Measurements from ENCODE around the gene DAPK2.

The DAPK2 gene

GRCh38 chr15:64034519-64034918, 11.8 kb downstream of the DAPK2 start:
- TF ChIP-seq NFIC (IDR thresholded peaks at IDR 0.05), result no peak
- no peak for TF ChIP-seq EGR1 (IDR thresholded peaks at IDR 0.05)
- no peak for TF ChIP-seq TCF12 (IDR thresholded peaks at IDR 0.05; ENCODE audit: low read depth)
- TF ChIP-seq ZBTB7A (IDR thresholded peaks at IDR 0.05; ENCODE audit: low read depth), result no peak

- TF ChIP-seq FOXM1 (IDR thresholded peaks at IDR 0.05; ENCODE audit: borderline replicate concordance, low read depth), result no peak
These were observed 14.0 kb downstream of the DAPK2 start for GRCh38 chr15:64032329-64032728.

DNA sequence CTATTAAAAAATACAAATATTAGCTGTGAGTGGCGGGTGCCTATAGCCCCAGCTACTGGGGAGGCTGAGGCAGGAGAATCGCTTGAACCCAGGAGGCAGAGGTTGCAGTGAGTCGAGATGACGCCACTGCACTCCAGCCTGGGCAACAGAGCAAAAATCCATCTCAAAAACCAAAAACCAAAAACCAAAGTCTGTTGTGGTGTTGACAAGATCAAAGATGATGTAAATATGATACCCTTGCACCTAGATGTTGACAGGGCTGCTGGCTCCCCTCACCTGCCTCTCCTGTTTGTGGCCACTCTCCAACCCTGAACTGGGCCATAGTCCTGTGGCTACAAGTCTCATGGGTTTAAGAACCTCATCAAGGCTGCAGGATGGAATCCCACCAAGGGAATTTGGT, 16.2 kb downstream of the DAPK2 start:
- TF ChIP-seq ZBTB7A (IDR thresholded peaks at IDR 0.05; ENCODE audit: low read depth) (no peak), MAX (IDR thresholded peaks at IDR 0.05) (no peak), TCF12 (IDR thresholded peaks at IDR 0.05; ENCODE audit: low read depth) (no peak), TAF1 (IDR thresholded peaks at IDR 0.05; ENCODE audit: low read depth) (no peak), FOXM1 (IDR thresholded peaks at IDR 0.05; ENCODE audit: borderline replicate concordance, low read depth) (no peak), EGR1 (IDR thresholded peaks at IDR 0.05) (no peak)

- TF ChIP-seq USF1 (IDR thresholded peaks at IDR 0.05) (no peak), RAD21 (IDR thresholded peaks at IDR 0.05; ENCODE audit: low read depth) (no peak), CEBPB (IDR thresholded peaks at IDR 0.05) (no peak), MAX (IDR thresholded peaks at IDR 0.05) (no peak), EP300 (IDR thresholded peaks at IDR 0.05; ENCODE audit: borderline replicate concordance) (no peak), ZBTB7A (IDR thresholded peaks at IDR 0.05; ENCODE audit: low read depth) (no peak), TCF12 (IDR thresholded peaks at IDR 0.05; ENCODE audit: low read depth) (no peak), NFIC (IDR thresholded peaks at IDR 0.05) (no peak), YY1 (IDR thresholded peaks at IDR 0.05; ENCODE audit: low read depth) (no peak), FOXM1 (IDR thresholded peaks at IDR 0.05; ENCODE audit: borderline replicate concordance, low read depth) (no peak), TAF1 (IDR thresholded peaks at IDR 0.05; ENCODE audit: low read depth) (no peak), TEAD4 (IDR thresholded peaks at IDR 0.05) (no peak), CREB1 (IDR thresholded peaks at IDR 0.05; ENCODE audit: low read depth) (no peak), EGR1 (IDR thresholded peaks at IDR 0.05) (no peak)
- TF ChIP-seq, protein P1, sequence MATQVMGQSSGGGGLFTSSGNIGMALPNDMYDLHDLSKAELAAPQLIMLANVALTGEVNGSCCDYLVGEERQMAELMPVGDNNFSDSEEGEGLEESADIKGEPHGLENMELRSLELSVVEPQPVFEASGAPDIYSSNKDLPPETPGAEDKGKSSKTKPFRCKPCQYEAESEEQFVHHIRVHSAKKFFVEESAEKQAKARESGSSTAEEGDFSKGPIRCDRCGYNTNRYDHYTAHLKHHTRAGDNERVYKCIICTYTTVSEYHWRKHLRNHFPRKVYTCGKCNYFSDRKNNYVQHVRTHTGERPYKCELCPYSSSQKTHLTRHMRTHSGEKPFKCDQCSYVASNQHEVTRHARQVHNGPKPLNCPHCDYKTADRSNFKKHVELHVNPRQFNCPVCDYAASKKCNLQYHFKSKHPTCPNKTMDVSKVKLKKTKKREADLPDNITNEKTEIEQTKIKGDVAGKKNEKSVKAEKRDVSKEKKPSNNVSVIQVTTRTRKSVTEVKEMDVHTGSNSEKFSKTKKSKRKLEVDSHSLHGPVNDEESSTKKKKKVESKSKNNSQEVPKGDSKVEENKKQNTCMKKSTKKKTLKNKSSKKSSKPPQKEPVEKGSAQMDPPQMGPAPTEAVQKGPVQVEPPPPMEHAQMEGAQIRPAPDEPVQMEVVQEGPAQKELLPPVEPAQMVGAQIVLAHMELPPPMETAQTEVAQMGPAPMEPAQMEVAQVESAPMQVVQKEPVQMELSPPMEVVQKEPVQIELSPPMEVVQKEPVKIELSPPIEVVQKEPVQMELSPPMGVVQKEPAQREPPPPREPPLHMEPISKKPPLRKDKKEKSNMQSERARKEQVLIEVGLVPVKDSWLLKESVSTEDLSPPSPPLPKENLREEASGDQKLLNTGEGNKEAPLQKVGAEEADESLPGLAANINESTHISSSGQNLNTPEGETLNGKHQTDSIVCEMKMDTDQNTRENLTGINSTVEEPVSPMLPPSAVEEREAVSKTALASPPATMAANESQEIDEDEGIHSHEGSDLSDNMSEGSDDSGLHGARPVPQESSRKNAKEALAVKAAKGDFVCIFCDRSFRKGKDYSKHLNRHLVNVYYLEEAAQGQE (IDR thresholded peaks at IDR 0.05; ENCODE audit: low read depth), result no peak
These were observed 16.7 kb downstream of the DAPK2 start for GRCh38 chr15:64029633-64030032.

- TF ChIP-seq TAF1 (IDR thresholded peaks at IDR 0.05; ENCODE audit: low read depth) (no peak), EP300 (IDR thresholded peaks at IDR 0.05; ENCODE audit: borderline replicate concordance) (no peak), MAX (IDR thresholded peaks at IDR 0.05) (no peak), FOXM1 (IDR thresholded peaks at IDR 0.05; ENCODE audit: borderline replicate concordance, low read depth) (no peak), NFIC (IDR thresholded peaks at IDR 0.05) (no peak), USF1 (IDR thresholded peaks at IDR 0.05) (no peak), EGR1 (IDR thresholded peaks at IDR 0.05) (no peak), CEBPB (IDR thresholded peaks at IDR 0.05) (no peak), TEAD4 (IDR thresholded peaks at IDR 0.05) (no peak), RAD21 (IDR thresholded peaks at IDR 0.05; ENCODE audit: low read depth) (no peak), TCF12 (IDR thresholded peaks at IDR 0.05; ENCODE audit: low read depth) (no peak), ZBTB7A (IDR thresholded peaks at IDR 0.05; ENCODE audit: low read depth) (no peak), YY1 (IDR thresholded peaks at IDR 0.05; ENCODE audit: low read depth) (no peak)
- TF ChIP-seq, protein P1 (IDR thresholded peaks at IDR 0.05; ENCODE audit: low read depth), result no peak
These were observed 17.2 kb downstream of the DAPK2 start for GRCh38 chr15:64029110-64029509.

GRCh38 chr15:64026591-64026990, 19.7 kb downstream of the DAPK2 start:
- no peak for TF ChIP-seq NFIC (IDR thresholded peaks at IDR 0.05)
- TF ChIP-seq TEAD4 (IDR thresholded peaks at IDR 0.05), result no peak
- no peak for TF ChIP-seq FOXM1 (IDR thresholded peaks at IDR 0.05; ENCODE audit: borderline replicate concordance, low read depth)
- TF ChIP-seq MAX (IDR thresholded peaks at IDR 0.05), result no peak
- TF ChIP-seq CEBPB (IDR thresholded peaks at IDR 0.05), result no peak
- no peak for TF ChIP-seq EP300 (IDR thresholded peaks at IDR 0.05; ENCODE audit: borderline replicate concordance)
- no peak for TF ChIP-seq CREB1 (IDR thresholded peaks at IDR 0.05; ENCODE audit: low read depth)
- TF ChIP-seq, protein P1 (IDR thresholded peaks at IDR 0.05; ENCODE audit: low read depth), result no peak
- TF ChIP-seq EGR1 (IDR thresholded peaks at IDR 0.05), result no peak
- no peak for TF ChIP-seq TAF1 (IDR thresholded peaks at IDR 0.05; ENCODE audit: low read depth)
- no peak for TF ChIP-seq USF1 (IDR thresholded peaks at IDR 0.05)
- no peak for TF ChIP-seq RAD21 (IDR thresholded peaks at IDR 0.05; ENCODE audit: low read depth)
- no peak for TF ChIP-seq TCF12 (IDR thresholded peaks at IDR 0.05; ENCODE audit: low read depth)

Data from Ishikawa (cell line).